HepG2 (cell line): Measurements from ENCODE around the gene PLEKHH3.

ENCODE experiments used
- CENPT ChIP-seq: sonication (generic); formaldehyde crosslinking; IDR thresholded peaks from 2 replicates; pipeline ENCODE4 v1.8.0; 2022; ENCODE audit warnings: low read depth, mild to moderate bottlenecking, moderate library complexity, missing genetic modification reagents
- CTCF ChIP-seq: sonication (generic); formaldehyde crosslinking; IDR thresholded peaks from 2 replicates; pipeline ENCODE4 v1.5.0; 2020; ENCODE audit warnings: mild to moderate bottlenecking, missing genetic modification reagents, moderate library complexity
- ETS1 ChIP-seq: sonication (generic); formaldehyde crosslinking; IDR thresholded peaks from 2 replicates; pipeline ENCODE4 v1.4.0; 2020; ENCODE audit warnings: missing genetic modification reagents
- EZH2 ChIP-seq: conservative IDR thresholded peaks from 2 replicates; pipeline ENCODE4 v1.6.1; 2012; ENCODE audit warnings: mild to moderate bottlenecking, low read depth, low read length, moderate library complexity
- FOXM1 ChIP-seq: sonication (generic); formaldehyde crosslinking; IDR thresholded peaks from 2 replicates; pipeline ENCODE4 v1.5.0; 2020; ENCODE audit warnings: missing genetic modification reagents
- IKZF5 ChIP-seq: IDR thresholded peaks from 2 replicates; pipeline ENCODE4 v1.6.1; 2018; ENCODE audit warnings: missing genetic modification reagents, mild to moderate bottlenecking, missing compliant biosample characterization
- IRF2 ChIP-seq: IDR thresholded peaks from 2 replicates; pipeline ENCODE4 v1.6.1; 2018; ENCODE audit warnings: missing genetic modification reagents, missing compliant biosample characterization
- MATR3 ChIP-seq: sonication (generic); formaldehyde crosslinking; IDR thresholded peaks from 2 replicates; pipeline ENCODE4 v1.4.0; 2020; ENCODE audit warnings: missing genetic modification reagents
- PATZ1 ChIP-seq: sonication (generic); formaldehyde crosslinking; IDR thresholded peaks from 2 replicates; pipeline ENCODE4 v1.4.0; 2020; ENCODE audit warnings: missing genetic modification reagents
- POLR2A ChIP-seq, 2 experiments: IDR thresholded peaks; 2 replicates each; pipeline ENCODE4 v1.6.1; 2011; ENCODE audit warnings: low read depth in 2 of 2, low read length in 2 of 2, mild to moderate bottlenecking in 1 of 2, moderate library complexity in 1 of 2; ENCODE audit not compliant: insufficient read depth in 1 of 2
- RAD21 ChIP-seq: fragments of 450-650 bp; formaldehyde crosslinking; IDR thresholded peaks from 2 replicates; pipeline ENCODE4 v1.5.0; 2020; ENCODE audit warnings: mild to moderate bottlenecking
- ZNF263 ChIP-seq: sonication (generic); formaldehyde crosslinking; IDR thresholded peaks from 2 replicates; pipeline ENCODE4 v1.4.0; 2020; ENCODE audit warnings: missing genetic modification reagents

GRCh38 chr17:42677012-42677857 is 441 bp upstream of the PLEKHH3 start:
- TF ChIP-seq IRF2 (no peak), MATR3 (CRISPR knock-in tag) (no peak), RAD21 (no peak), POLR2A (IDR thresholded peaks at IDR 0.05; ENCODE audit: insufficient read depth in 1 of 2, low read depth in 2 of 2, low read length in 2 of 2) (no peak; a peak in 1 of 4 replicates), ETS1 (CRISPR knock-in tag) (no peak), EZH2 (no peak), PATZ1 (CRISPR knock-in tag) (no peak; the same call in 1 of the 2 replicates), IKZF5 (no peak), ZNF263 (CRISPR knock-in tag) (no peak), CTCF (CRISPR knock-in tag) (no peak), FOXM1 (no peak), CENPT (CRISPR knock-in tag) (no peak)
